Ishikawa (cell line): ENCODE data around the gene ANP32A.

Experiments used
- CEBPB ChIP-seq: IDR thresholded peaks from 2 replicates; pipeline ENCODE4 v1.6.1; 2012
- EP300 ChIP-seq: IDR thresholded peaks from 2 replicates; pipeline ENCODE4 v1.6.1; 2012; ENCODE audit warnings: borderline replicate concordance
- RAD21 ChIP-seq: IDR thresholded peaks from 2 replicates; pipeline ENCODE4 v1.6.1; 2012; ENCODE audit warnings: low read depth
- REST ChIP-seq: IDR thresholded peaks from 2 replicates; pipeline ENCODE4 v1.6.1; 2012; ENCODE audit warnings: low read depth, mild to moderate bottlenecking
- ZBTB7A ChIP-seq: IDR thresholded peaks from 2 replicates; pipeline ENCODE4 v1.6.1; 2012; ENCODE audit warnings: low read depth

GRCh38 chr15:68796576-68796975 is 24.1 kb downstream of the ANP32A start:
- no peak for TF ChIP-seq EP300
- TF ChIP-seq ZBTB7A = no peak
- no peak for TF ChIP-seq REST
- no peak for TF ChIP-seq RAD21
- no peak for TF ChIP-seq CEBPB
